ENCODE data around the gene ADAMTS15. TPM values are rescaled to one million over a fixed set of nuclear protein-coding genes. Genes with fewer than 3 reads are reported as not detected.

ADAMTS15 gene
- total RNA-seq, 1 experiment from 2014 or later: not detected

DNA sequence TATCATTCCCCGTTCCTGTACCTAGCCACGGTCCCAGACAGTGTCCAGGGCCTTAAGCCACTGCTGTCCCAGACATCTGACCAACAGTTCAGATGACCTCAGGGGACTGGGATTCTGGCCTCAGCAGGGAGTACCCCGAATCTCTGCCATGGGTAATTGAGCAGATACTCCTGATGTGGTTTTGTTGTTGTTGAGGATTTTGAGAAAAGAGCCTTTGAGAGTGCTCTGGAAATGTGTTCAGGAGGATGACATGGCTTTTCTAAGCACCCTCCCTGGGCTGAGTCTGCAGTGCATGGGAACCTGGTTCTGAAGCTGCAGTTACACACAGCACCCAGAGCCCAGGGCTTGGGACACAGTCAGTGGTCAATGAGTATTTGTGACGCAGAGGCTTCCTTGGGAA, 30.4 kb downstream of the ADAMTS15 start:
- in situ Hi-C loops (cut with HindIII; ENCODE audit: low pct_unique_long_range_greater_than_20kb, low sequenced_read_pairs): no loop called here

DNA sequence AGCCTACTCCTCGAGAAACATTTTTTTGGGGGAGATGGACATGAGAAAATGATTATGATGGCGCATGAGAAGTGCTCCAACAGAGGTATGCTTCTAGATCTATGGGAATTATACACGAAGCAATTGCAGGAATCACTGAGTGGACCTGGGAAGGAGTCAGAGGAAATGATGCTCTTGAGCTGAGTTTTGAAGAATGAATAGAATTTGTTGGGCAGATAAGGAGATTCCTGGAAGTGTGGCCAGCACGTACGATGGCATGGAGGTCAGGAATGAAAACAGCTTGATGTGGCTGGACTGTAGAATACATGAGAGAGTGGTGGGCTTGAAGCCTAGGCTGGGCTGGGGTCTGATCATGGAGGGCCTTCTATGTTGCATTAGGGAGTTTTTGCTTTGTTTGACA, 31.7 kb downstream of the ADAMTS15 start:
- in situ Hi-C loops (cut with HindIII; ENCODE audit: low pct_unique_long_range_greater_than_20kb, low sequenced_read_pairs): no loop called here
- DNase-seq (ENCODE audit: low read depth, low spot score): no peak

More for the DNA sequence above, 30.4 kb downstream of the ADAMTS15 start:
- DNase-seq (ENCODE audit: low read depth, low spot score): no peak

DNA sequence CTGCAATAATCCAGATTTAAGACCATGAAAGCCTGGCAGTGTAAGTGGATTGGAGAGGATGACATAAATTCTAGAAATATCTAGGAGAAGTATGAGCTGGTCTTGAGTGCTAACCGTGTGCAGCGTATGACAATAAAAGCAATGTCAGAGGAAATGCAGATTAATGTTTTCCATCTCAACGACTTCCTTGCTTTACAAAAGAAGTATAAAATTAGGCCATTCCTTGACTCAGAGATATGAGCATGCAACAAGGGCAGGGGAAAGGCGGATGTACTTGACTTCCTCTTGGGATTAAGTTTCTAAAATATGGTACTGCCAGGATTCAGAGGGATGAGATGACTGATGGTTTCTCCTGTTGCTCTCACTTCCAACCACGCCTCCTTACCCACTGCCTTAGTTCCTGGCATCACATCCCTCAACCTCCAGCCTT, 32.3 kb downstream of the ADAMTS15 start:
- DNase-seq (ENCODE audit: low read depth, low spot score): no peak
- in situ Hi-C loops (cut with HindIII; ENCODE audit: low pct_unique_long_range_greater_than_20kb, low sequenced_read_pairs): no loop called here

GRCh38 chr11:130483124-130483523, 34.7 kb downstream of the ADAMTS15 start:
- in situ Hi-C loops (cut with HindIII; ENCODE audit: low pct_unique_long_range_greater_than_20kb, low sequenced_read_pairs): no loop called here
- DNase-seq (ENCODE audit: low read depth, low spot score): no peak

- no peak for DNase-seq (ENCODE audit: low read depth, low spot score)
- in situ Hi-C loops (cut with HindIII; ENCODE audit: low pct_unique_long_range_greater_than_20kb, low sequenced_read_pairs): no loop called here
These were observed 37.5 kb downstream of the ADAMTS15 start for GRCh38 chr11:130485983-130486382.

- DNase-seq (ENCODE audit: low read depth, low spot score): no peak
- in situ Hi-C loops (cut with HindIII; ENCODE audit: low pct_unique_long_range_greater_than_20kb, low sequenced_read_pairs): no loop called here
These were observed 38.0 kb downstream of the ADAMTS15 start for GRCh38 chr11:130486391-130486836.

DNA sequence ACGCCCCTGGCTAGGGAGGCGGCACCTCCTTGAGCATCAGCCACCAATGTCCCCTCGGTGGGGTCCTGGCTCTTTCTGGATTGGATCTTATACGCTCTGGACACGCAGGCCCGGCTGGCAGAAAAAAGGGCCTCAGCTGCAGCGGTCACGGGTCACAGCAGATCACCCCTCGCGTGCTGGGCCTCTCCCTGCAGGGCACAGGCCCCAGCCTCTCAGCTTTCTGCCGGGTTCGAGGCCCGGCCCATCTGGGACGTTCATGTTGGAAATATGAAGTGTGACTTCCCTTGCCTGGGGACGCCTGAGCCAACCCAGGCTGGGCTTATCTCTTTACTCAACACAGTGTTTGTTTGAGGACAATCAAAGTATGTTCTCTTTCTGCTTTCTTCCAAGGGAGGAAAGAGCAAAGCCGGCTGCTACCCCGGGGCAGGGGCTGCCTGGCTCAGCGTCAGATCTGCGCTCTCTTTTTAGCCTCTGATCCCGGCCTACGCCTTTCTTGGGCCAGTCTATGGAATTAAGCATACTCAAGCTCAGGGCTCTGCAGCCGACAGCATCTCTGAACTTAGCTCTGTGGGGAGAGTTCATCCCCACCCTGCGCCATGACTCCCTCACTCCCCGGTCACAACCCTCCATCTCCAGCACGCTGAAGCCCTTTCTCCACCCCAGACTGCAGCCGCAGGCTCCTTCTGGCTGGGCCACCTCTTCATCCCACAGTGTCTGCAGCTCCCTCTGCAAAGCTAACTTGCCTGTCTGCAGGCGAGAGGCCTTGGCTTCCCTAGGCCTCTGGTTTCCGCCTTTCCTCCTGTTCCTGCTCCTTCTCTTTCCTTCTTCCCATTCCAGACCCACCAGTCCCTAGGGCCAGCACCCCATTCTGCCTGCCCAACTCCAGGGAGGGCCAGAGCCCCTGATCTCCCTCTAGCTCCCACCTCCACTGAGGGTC, 38.8 kb downstream of the ADAMTS15 start:
- no peak for DNase-seq (ENCODE audit: low read depth, low spot score)
- in situ Hi-C loops (cut with HindIII; ENCODE audit: low pct_unique_long_range_greater_than_20kb, low sequenced_read_pairs): no loop called here

GRCh38 chr11:130487924-130488815, 39.7 kb downstream of the ADAMTS15 start:
- no peak for DNase-seq (ENCODE audit: low read depth, low spot score)
- in situ Hi-C loops (cut with HindIII; ENCODE audit: low pct_unique_long_range_greater_than_20kb, low sequenced_read_pairs): no loop called here

GRCh38 chr11:130488848-130489584, 40.6 kb downstream of the ADAMTS15 start:
- in situ Hi-C loops (cut with HindIII; ENCODE audit: low pct_unique_long_range_greater_than_20kb, low sequenced_read_pairs): no loop called here
- no peak for DNase-seq (ENCODE audit: low read depth, low spot score)

DNA sequence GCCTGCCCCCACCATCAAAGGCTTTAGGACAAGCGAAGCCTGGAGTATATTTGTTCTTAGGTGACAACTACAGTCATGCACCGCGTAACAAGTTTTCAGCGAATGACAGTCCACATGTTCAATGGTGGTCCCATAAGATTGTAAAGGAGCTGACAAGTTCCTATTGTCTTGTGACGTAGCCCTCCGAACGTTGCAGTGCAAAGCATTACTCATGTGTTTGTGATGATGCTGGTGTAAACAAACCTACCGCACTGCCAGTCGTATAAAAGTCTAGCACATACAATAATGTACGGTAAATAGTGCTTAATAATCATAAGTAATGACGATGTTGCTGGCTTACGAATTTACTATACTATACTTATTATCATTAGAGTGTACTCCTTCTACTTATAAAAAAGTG, 41.3 kb downstream of the ADAMTS15 start:
- DNase-seq (ENCODE audit: low read depth, low spot score): no peak
- in situ Hi-C loops (cut with HindIII; ENCODE audit: low pct_unique_long_range_greater_than_20kb, low sequenced_read_pairs): no loop called here

DNA sequence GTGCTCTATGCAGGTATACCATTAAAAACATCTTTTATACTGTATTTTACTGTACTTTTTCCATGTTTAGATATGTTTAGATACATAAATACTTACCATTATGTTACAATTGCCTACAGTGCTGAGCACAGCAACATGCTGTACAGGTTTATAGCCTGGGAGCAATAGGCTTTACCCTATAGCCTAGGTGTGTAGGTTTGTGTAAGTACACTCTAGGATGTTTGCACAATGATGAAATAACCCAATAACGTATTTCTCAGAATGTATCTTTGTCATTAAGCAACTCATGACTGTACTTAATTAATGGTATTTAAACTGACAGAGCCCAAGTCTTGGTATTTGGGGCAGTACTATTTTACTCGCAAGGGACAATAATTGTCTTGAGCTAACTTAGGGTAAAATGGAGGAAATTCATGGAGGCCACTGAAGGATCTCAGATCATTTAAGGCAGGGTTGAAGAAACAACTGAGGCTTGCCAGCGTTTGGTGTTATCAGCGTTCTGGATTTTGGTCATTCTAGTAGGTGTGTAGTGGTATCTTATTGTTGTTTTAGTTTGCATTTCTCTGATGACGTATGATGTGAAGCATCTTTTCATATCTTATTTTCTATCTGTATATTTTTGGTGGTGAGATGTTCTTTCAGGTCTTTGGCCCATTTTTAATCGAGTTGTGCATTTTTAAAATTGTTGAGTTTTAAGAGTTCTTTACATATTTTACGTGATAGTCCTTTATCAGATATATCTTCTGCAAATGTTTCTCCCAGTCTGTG, 42.4 kb downstream of the ADAMTS15 start:
- in situ Hi-C loops (cut with HindIII; ENCODE audit: low pct_unique_long_range_greater_than_20kb, low sequenced_read_pairs): no loop called here
- no peak for DNase-seq (ENCODE audit: low read depth, low spot score)

GRCh38 chr11:130498181-130498580, 49.7 kb downstream of the ADAMTS15 start:
- in situ Hi-C loops (cut with HindIII; ENCODE audit: low pct_unique_long_range_greater_than_20kb, low sequenced_read_pairs): no loop called here
- DNase-seq (ENCODE audit: low read depth, low spot score): no peak

DNA sequence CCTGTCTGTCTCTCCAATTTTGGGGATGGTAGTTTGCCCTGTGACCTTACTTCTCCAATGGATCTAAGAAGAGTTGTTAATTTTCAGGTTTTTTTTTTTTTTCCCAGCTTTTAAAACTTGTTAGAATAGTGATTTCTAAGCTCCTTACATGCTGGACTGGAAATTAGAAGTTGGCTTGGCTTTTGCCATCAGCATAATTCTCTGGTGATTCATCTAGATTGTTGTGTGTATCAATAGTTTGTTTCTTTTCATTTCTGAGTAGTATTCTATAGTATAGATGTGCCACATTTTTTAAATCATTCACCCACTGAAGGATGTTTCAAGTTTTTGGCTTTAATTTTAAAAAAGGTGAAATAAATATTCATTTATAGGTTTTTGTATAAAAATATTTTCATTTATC, 51.4 kb downstream of the ADAMTS15 start:
- no peak for DNase-seq (ENCODE audit: low read depth, low spot score)
- in situ Hi-C loops (cut with HindIII; ENCODE audit: low pct_unique_long_range_greater_than_20kb, low sequenced_read_pairs): no loop called here

DNA sequence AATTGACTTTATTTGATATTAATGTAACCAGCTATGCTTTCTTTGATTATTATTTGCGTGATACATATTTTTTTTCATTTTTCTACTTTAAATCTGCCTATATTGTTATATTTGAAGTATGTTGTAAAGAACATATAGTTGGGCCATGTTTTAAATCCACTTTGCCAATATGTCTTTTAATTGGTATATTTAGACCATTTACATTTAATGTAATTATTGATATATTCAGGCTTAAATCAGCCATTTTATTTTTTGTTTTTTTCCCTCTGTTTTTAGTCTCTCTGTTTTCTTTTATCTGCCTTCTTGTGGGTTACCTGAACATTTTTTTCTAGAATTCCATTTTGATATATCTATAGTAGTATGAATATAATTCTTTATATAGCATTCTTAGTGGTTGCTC, 55.9 kb downstream of the ADAMTS15 start:
- no peak for DNase-seq (ENCODE audit: low read depth, low spot score)
- in situ Hi-C loops (cut with HindIII; ENCODE audit: low pct_unique_long_range_greater_than_20kb, low sequenced_read_pairs): no loop called here

DNA sequence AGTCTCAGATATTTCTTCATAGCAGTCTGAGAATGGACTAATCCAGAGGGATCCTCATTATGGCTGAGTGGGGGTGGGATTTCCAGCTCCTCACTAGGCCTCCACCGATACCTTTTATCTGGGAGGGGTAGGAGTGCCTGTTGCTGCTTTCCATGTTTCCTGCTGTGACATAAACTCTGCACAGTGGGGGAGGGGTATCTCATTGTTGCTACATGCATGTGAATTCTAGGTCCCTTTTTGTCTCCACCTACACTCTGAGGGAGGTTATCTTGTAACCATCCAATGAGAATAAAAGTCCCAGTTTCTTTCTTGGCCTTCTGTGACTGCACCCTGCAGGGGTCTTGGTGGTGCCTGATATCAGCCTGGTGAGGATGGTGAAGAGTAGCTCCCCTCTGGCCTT, 60.5 kb downstream of the ADAMTS15 start:
- in situ Hi-C loops (cut with HindIII; ENCODE audit: low pct_unique_long_range_greater_than_20kb, low sequenced_read_pairs): no loop called here
- DNase-seq (ENCODE audit: low read depth, low spot score): no peak

- in situ Hi-C loops (cut with HindIII; ENCODE audit: low pct_unique_long_range_greater_than_20kb, low sequenced_read_pairs): no loop called here
- no peak for DNase-seq (ENCODE audit: low read depth, low spot score)
These were observed 61.5 kb downstream of the ADAMTS15 start for GRCh38 chr11:130509942-130510341.

GRCh38 chr11:130510407-130511006, 62.1 kb downstream of the ADAMTS15 start:
- in situ Hi-C loops (cut with HindIII; ENCODE audit: low pct_unique_long_range_greater_than_20kb, low sequenced_read_pairs): no loop called here
- no peak for DNase-seq (ENCODE audit: low read depth, low spot score)

Measured in SK-MEL-5 (cell line).